Mammary epithelial cell (primary cell): Measurements from ENCODE around the gene LCN2.

Experiments
- CTCF ChIP-seq, 2 donors: IDR thresholded peaks in 1 of 2; conservative IDR thresholded peaks in 1 of 2; 2 replicates each; pipeline ENCODE4 v1.5.1; 2011 to 2012; ENCODE audit warnings: inconsistent platforms in 2 of 2, low read length in 2 of 2, mild to moderate bottlenecking in 2 of 2, control low read depth in 1 of 2, low read depth in 1 of 2; ENCODE audit not compliant: insufficient read depth in 1 of 2; ENCODE audit errors: extremely low read depth in 1 of 2
- EZH2 ChIP-seq: IDR thresholded peaks from 2 replicates; pipeline ENCODE4 v1.6.1; 2012; ENCODE audit warnings: low read length, inconsistent platforms, borderline replicate concordance

- no peak for TF ChIP-seq CTCF (conservative IDR thresholded peaks at IDR 0.05 in 1 of 2, IDR thresholded peaks at IDR 0.05 in 1 of 2; ENCODE audit: extremely low read depth in 1 of 2, insufficient read depth in 1 of 2, low read depth in 1 of 2, low read length in 2 of 2)
- no peak for TF ChIP-seq EZH2
These were observed 27.1 kb upstream of the LCN2 start for GRCh38 chr9:128121924-128122808.
